ENCODE results near the gene PSMB7.

The PSMB7 gene

GRCh38 chr9:124343533-124344290 is 71.5 kb downstream of the PSMB7 start:
- DNase-seq = no peak

- no peak for DNase-seq
Observed at GRCh38 chr9:124342776-124343485, 72.3 kb downstream of the PSMB7 start.

GRCh38 chr9:124342402-124342775 is 72.9 kb downstream of the PSMB7 start:
- DNase-seq = no peak

- no peak for DNase-seq
Observed at GRCh38 chr9:124341455-124342170, 73.6 kb downstream of the PSMB7 start.

- no peak for DNase-seq
Observed at GRCh38 chr9:124340219-124341069, 74.8 kb downstream of the PSMB7 start.

- DNase-seq = no peak
Observed at GRCh38 chr9:124339603-124340146, 75.6 kb downstream of the PSMB7 start.

GRCh38 chr9:124337562-124337961 is 77.7 kb downstream of the PSMB7 start:
- DNase-seq = no peak

- no peak for DNase-seq
Observed at GRCh38 chr9:124335320-124335707, 79.9 kb downstream of the PSMB7 start.

GRCh38 chr9:124334568-124335319 is 80.5 kb downstream of the PSMB7 start:
- no peak for DNase-seq

- no peak for DNase-seq
Observed at GRCh38 chr9:124333203-124333579, 82.1 kb downstream of the PSMB7 start.

- no peak for DNase-seq
Observed at GRCh38 chr9:124332361-124333202, 82.7 kb downstream of the PSMB7 start.

GRCh38 chr9:124331580-124331979 is 83.7 kb downstream of the PSMB7 start:
- no peak for DNase-seq

GRCh38 chr9:124330011-124330697 is 85.1 kb downstream of the PSMB7 start:
- no peak for DNase-seq

- no peak for DNase-seq
Observed at GRCh38 chr9:124329206-124329792, 85.9 kb downstream of the PSMB7 start.

GRCh38 chr9:124328285-124328684 is 87.0 kb downstream of the PSMB7 start:
- no peak for DNase-seq

GRCh38 chr9:124327491-124327890 is 87.8 kb downstream of the PSMB7 start:
- no peak for DNase-seq

- DNase-seq = no peak
Observed at GRCh38 chr9:124326378-124326777, 88.9 kb downstream of the PSMB7 start.

GRCh38 chr9:124325816-124326215 is 89.4 kb downstream of the PSMB7 start:
- DNase-seq = no peak

- DNase-seq = no peak
Observed at GRCh38 chr9:124323904-124324303, 91.3 kb downstream of the PSMB7 start.
